Caco-2 (cell line): ENCODE results near the gene CKAP2. TPM values are rescaled to one million over a fixed set of nuclear protein-coding genes. Genes with fewer than 3 reads are reported as not detected.
A peak's percentile ranks its signal among the peaks of the same experiment; 100 is the strongest.

Source experiments
- Bru-seq: library from RNA; stranded (reverse); fragments of 400-500 nt; gene quantifications from one replicate; lab custom pipeline; 2021; lab: Mats Ljungman, UMichigan
- BruChase-seq, 2 experiments: library from RNA; stranded (reverse); fragments of 400-500 nt; gene quantifications; one replicate each; lab custom pipeline; 2021; lab: Mats Ljungman, UMichigan
- BruUV-seq: library from RNA; stranded (reverse); fragments of 400-500 nt; replicated peaks from 2 replicates; lab custom pipeline; 2021; lab: Mats Ljungman, UMichigan
- CTCF ChIA-PET: fragments of 300-600 bp; sonication (Branson Sonifier 250); formaldehyde crosslinking; loops from one replicate; lab custom pipeline; 2022; ENCODE audit warnings: antibody characterized with exemption; lab: Charles Lee
- POLR2A ChIA-PET: fragments of 300-600 bp; sonication (Branson Sonifier 250); formaldehyde crosslinking; loops from one replicate; lab custom pipeline; 2022; ENCODE audit warnings: antibody characterized with exemption; lab: Charles Lee
- DNase-seq, 2 experiments: peaks; one replicate each; pipeline versions ENCODE4 v3.0.0 to v3.0.0-alpha.2; 2020 to 2022
- H3K27me3 ChIP-seq: replicated peaks from 2 replicates; pipeline ENCODE4 v1.6.0; 2011; ENCODE audit warnings: low read length; ENCODE audit not compliant: control insufficient read depth, insufficient read depth
- H3K36me3 ChIP-seq: 2 replicates; pipeline ENCODE4 v1.5.1; 2011; ENCODE audit warnings: low read length; ENCODE audit not compliant: control insufficient read depth, insufficient read depth
- H3K4me1 ChIP-seq: fragments of 250-450 bp; sonication (Bioruptor Pico); 2 replicates; pipeline ENCODE4 v1.5.1; 2020; ENCODE audit warnings: mild to moderate bottlenecking
- H3K4me3 ChIP-seq: 2 replicates; pipeline ENCODE4 v1.5.1; 2011; ENCODE audit warnings: low read depth, mild to moderate bottlenecking, control low read depth, low read length
- H3K9me3 ChIP-seq: fragments of 250-450 bp; sonication (Bioruptor Pico); 2 replicates; pipeline ENCODE4 v1.5.1; 2020; ENCODE audit warnings: mild to moderate bottlenecking, moderate library complexity
- H3K27ac Mint-ChIP-seq: one replicate; pipeline ENCODE4 v1.8.0; 2022; ENCODE audit warnings: mixed read lengths; ENCODE audit not compliant: unreplicated experiment
- H3K27me3 Mint-ChIP-seq: one replicate; pipeline ENCODE4 v1.8.0; 2022; ENCODE audit warnings: mixed read lengths; ENCODE audit not compliant: insufficient read depth, unreplicated experiment
- H3K36me3 Mint-ChIP-seq: one replicate; pipeline ENCODE4 v1.8.0; 2022; ENCODE audit warnings: mild to moderate bottlenecking, mixed read lengths; ENCODE audit not compliant: insufficient read depth, unreplicated experiment
- H3K4me1 Mint-ChIP-seq: one replicate; pipeline ENCODE4 v1.8.0; 2022; ENCODE audit warnings: low read depth, mixed read lengths; ENCODE audit not compliant: unreplicated experiment
- H3K4me3 Mint-ChIP-seq: one replicate; pipeline ENCODE4 v1.8.0; 2022; ENCODE audit warnings: mild to moderate bottlenecking, moderate library complexity, mixed read lengths; ENCODE audit not compliant: unreplicated experiment
- H3K9me3 Mint-ChIP-seq: one replicate; pipeline ENCODE4 v1.8.0; 2022; ENCODE audit warnings: mixed read lengths; ENCODE audit not compliant: unreplicated experiment
- CTCF ChIP-seq, 2 experiments: fragments of 200-600 bp in 1 of 2; IDR thresholded peaks; 1 replicate in 1 of 2; 2 replicates in 1 of 2; pipeline versions ENCODE4 v1.5.1 to v1.8.0; 2011 to 2022; ENCODE audit warnings: antibody characterized with exemption in 1 of 2, control low read depth in 1 of 2, inconsistent platforms in 1 of 2, low read depth in 1 of 2, low read length in 1 of 2, mild to moderate bottlenecking in 1 of 2, moderate library complexity in 1 of 2; ENCODE audit not compliant: insufficient read depth in 1 of 2, severe bottlenecking in 1 of 2, unreplicated experiment in 1 of 2
- intact Hi-C: fragments of 100-400 bp; cut with micrococcal nuclease; formaldehyde crosslinking; loops from one replicate; pipeline ENCODE4 v1.10.0; 2022; ENCODE audit not compliant: unreplicated experiment
- long read RNA-seq: library from polyadenylated mRNA; stranded (forward); transcript quantifications from one replicate; pipeline ENCODE4 v2.0.0, GENCODE V29; 2022
- total RNA-seq: library from RNA; stranded (reverse); gene quantifications from 2 replicates; pipeline ENCODE4 v1.2.3, GENCODE V29; 2022

Gene CKAP2, protein sequence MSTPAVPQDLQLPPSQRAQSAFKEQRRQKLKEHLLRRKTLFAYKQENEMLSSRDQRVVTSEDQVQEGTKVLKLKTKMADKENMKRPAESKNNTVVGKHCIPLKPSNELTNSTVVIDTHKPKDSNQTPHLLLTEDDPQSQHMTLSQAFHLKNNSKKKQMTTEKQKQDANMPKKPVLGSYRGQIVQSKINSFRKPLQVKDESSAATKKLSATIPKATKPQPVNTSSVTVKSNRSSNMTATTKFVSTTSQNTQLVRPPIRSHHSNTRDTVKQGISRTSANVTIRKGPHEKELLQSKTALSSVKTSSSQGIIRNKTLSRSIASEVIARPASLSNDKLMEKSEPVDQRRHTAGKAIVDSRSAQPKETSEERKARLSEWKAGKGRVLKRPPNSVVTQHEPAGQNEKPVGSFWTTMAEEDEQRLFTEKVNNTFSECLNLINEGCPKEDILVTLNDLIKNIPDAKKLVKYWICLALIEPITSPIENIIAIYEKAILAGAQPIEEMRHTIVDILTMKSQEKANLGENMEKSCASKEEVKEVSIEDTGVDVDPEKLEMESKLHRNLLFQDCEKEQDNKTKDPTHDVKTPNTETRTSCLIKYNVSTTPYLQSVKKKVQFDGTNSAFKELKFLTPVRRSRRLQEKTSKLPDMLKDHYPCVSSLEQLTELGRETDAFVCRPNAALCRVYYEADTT
- total RNA-seq (62.4 and 68.9 TPM in 2 replicates), Bru-seq, nascent RNA (percentile 91 among the genes with signal in this experiment), BruChase-seq, experiment 1, labeled RNA remaining after a 2-hour chase (percentile 95 among the genes with signal in this experiment), BruChase-seq, experiment 2, labeled RNA remaining after a 6-hour chase (percentile 88 among the genes with signal in this experiment)
- long read RNA-seq, transcript CKAP2-203 (9 exons, 3,629 nt): minor isoform, 18 of 122 reads
- long read RNA-seq, transcript CKAP2-201 (9 exons, 3,375 nt): major isoform, 75 of 122 reads
- long read RNA-seq, transcript CKAP2-202 (6 exons, 1,972 nt): minor isoform, 11 of 122 reads
- long read RNA-seq, partial matches to known transcripts: 6 of 122 reads
- long read RNA-seq, other reads (novel, unspliced or antisense): 12 of 122 reads

GRCh38 chr13:52454820-52455676 is at the start of gene CKAP2:
CKAP2 (plus strand) TSS chr13:52455478; CDS start chr13:52455557, 79 bp downstream.
- Mint-ChIP-seq H3K27ac (peak within 1 kb of the TSS; percentile 96), H3K27me3 (no peaks in the 10 kb centered on the region), H3K4me1 (peaks cover 11% of the 10 kb centered on the region), H3K4me3 (peak within 1 kb of the TSS; percentile 97), H3K36me3 (peaks cover 45% of the 10 kb centered on the region), H3K9me3 (no peaks in the 10 kb centered on the region)
- Histone ChIP-seq H3K9me3 (no peaks in the 10 kb centered on the region), H3K4me1 (no peaks in the 10 kb centered on the region), H3K27me3 (no peaks in the 10 kb centered on the region), H3K36me3 (no peaks in the 10 kb centered on the region), H3K4me3 (peak within 1 kb of the TSS; percentile 81)
- no peak for TF ChIP-seq CTCF (IDR thresholded peaks at IDR 0.05; ENCODE audit: insufficient read depth in 1 of 2, low read depth in 1 of 2, low read length in 1 of 2, severe bottlenecking in 1 of 2, unreplicated experiment in 1 of 2)
- intact Hi-C loops: loop anchor here (5.0 to 10.0 kb wide), 4 partner anchors 160 to 650 kb away; partner anchors contain the start of genes DHRS12 and SUGT1
- CTCF ChIA-PET: no interaction called here
- DNase-seq: peak; percentile 96
- BruUV-seq: TSS peak; percentile 80
- POLR2A ChIA-PET: no interaction called here

DNA sequence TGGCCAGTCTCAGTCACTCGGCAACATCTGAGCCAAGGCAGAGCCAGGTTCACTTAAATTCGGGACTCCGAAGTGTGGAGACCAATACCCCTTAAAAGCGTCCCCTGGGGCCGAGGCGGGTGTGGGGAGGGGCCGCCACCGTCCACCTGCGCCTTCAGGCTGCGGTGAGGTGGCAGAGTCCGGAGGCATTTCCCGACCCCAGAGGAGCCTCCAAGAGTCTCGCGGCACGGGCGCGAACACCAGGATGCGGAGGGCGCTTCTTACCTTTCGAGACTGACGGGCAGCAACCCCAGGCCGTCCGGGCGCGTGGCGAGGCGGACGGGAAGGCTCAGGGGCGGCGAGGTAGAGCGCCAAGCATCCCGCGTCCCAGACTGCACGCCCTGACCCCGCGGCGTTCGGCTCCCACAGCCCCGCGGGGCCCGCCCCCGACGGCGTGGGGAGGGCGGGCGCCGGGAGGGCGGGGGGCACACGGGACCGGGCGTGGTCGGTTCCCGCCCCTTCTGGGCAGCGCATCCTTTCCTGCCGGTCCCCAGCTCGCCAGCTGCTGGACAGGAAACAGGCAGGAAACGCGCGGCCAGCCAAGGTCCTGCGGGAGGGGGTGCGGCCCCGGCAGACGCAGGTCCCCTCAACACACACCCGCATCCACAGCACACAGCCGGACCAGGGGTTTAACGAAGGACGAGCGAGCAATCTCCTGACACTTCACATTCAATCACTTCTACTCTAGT is 49.3 kb upstream of the CKAP2 start, which contains the start of gene THSD1:
THSD1 (minus strand) TSS at position 406 of the 728 bp plus-strand sequence. CDS start 3,572 bp downstream, outside the sequence.
- CTCF ChIA-PET: interaction anchor here (0.7 kb wide), 1 partner anchor 45 kb away, joined by 3 read pairs; the partner anchor contains the start of gene VPS36

More for the DNA sequence above, 49.3 kb upstream of the CKAP2 start, which contains the start of gene THSD1:
- DNase-seq: peak in 1 of 2 experiments; percentile 40
- POLR2A ChIA-PET: no interaction called here
- Histone ChIP-seq H3K4me1 (peaks cover 5% of the 10 kb centered on the region), H3K36me3 (no peaks in the 10 kb centered on the region), H3K27me3 (peaks cover 3% of the 10 kb centered on the region; the same call in 1 of the 2 replicates), H3K9me3 (no peaks in the 10 kb centered on the region), H3K4me3 (peak within 1 kb of the TSS; percentile 31)
- no peak within 1 kb of the TSS for H3K27ac Mint-ChIP-seq
- BruUV-seq: no TSS peak
- peak within 1 kb of the TSS; percentile 73 for H3K4me3 Mint-ChIP-seq
- no peak for TF ChIP-seq CTCF (IDR thresholded peaks at IDR 0.05; ENCODE audit: insufficient read depth in 1 of 2, low read depth in 1 of 2, low read length in 1 of 2, severe bottlenecking in 1 of 2, unreplicated experiment in 1 of 2)
- no peaks in the 10 kb centered on the region for H3K36me3 Mint-ChIP-seq
- no peaks in the 10 kb centered on the region for H3K4me1 Mint-ChIP-seq
- peaks cover 15% of the 10 kb centered on the region for H3K27me3 Mint-ChIP-seq
- no peaks in the 10 kb centered on the region for H3K9me3 Mint-ChIP-seq
- intact Hi-C loops: no loop called here
